ENCODE data around the gene PSG11. TPM values are rescaled to one million over a fixed set of nuclear protein-coding genes. Genes with fewer than 3 reads are reported as not detected.

PSG11 gene
- total and polyA plus RNA-seq, 2 of the 8 experiments (the other 6 are each of a cell fraction or from before 2014, with no cell fraction given), result not detected

DNA sequence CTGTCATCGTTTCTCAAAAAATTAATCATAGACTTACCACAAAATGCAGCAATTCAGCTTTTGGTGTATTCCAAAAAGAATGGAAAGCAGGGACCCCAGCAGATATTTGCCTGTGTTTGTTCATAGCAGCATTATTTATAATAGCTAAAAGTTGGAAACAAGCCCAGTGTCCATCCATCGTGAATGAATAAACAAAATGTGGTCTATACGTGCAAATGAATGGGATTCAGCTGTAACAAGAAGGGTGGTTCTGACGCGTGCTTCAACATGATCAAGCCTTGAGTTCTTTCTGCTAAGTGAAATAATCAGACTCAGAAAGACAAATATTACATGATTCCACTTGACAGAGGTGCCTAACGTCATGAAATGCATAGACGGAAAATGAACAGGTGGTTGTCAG lies 36.4 kb downstream of the PSG11 start:
- no peak overlapping the region for H3K27ac ChIP-seq (ENCODE audit: low read depth, low read length)
- no peaks in the 10 kb centered on the region for H3K79me2 ChIP-seq (ENCODE audit: control insufficient read depth in 1 of 2, insufficient read depth in 2 of 2, low read length in 2 of 2)
- no peaks in the 10 kb centered on the region for H3K4me1 ChIP-seq (replicated peaks in 1 of 4; ENCODE audit: control insufficient read depth in 3 of 4, insufficient read depth in 4 of 4, low read length in 3 of 4)
- H2BK15ac ChIP-seq (ENCODE audit: low read length), result no peak overlapping the region
- H3K9me3 ChIP-seq (ENCODE audit: insufficient read depth in 2 of 2, low read depth in 1 of 2, low read length in 1 of 2), result peaks cover 43 to 68% of the 10 kb centered on the region in 2 experiments
- no peak overlapping the region for H2BK12ac ChIP-seq (ENCODE audit: low read depth, low read length)
- H3K79me1 ChIP-seq (ENCODE audit: low read depth, low read length), result no peaks in the 10 kb centered on the region
- no peaks in the 10 kb centered on the region for H3K23me2 ChIP-seq (ENCODE audit: low read depth, low read length)
- no peak overlapping the region for H2BK120ac ChIP-seq (replicated peaks; ENCODE audit: low read depth, low read length)
- no peak overlapping the region for H2AK5ac ChIP-seq (ENCODE audit: low read depth, low read length)
- ChIA-PET CTCF (ENCODE audit: partially characterized antibody) (no interaction called here), POLR2A (ENCODE audit: partially characterized antibody) (no interaction called here)
- H3K4me3 ChIP-seq (ENCODE audit: extremely low read depth in 1 of 4, insufficient read depth in 2 of 4, low read depth in 3 of 4, low read length in 4 of 4), result no peak overlapping the region
- H3K23ac ChIP-seq (ENCODE audit: insufficient read length), result no peak overlapping the region
- no peak overlapping the region for H3K4me2 ChIP-seq (ENCODE audit: insufficient read depth in 1 of 2, low read depth in 2 of 2, low read length in 2 of 2)
- no peaks in the 10 kb centered on the region for H3K27me3 ChIP-seq (replicated peaks in 1 of 4; ENCODE audit: control insufficient read depth in 3 of 4, extremely low read depth in 1 of 4, insufficient read depth in 3 of 4, low read length in 3 of 4)
- TF ChIP-seq, protein P1, sequence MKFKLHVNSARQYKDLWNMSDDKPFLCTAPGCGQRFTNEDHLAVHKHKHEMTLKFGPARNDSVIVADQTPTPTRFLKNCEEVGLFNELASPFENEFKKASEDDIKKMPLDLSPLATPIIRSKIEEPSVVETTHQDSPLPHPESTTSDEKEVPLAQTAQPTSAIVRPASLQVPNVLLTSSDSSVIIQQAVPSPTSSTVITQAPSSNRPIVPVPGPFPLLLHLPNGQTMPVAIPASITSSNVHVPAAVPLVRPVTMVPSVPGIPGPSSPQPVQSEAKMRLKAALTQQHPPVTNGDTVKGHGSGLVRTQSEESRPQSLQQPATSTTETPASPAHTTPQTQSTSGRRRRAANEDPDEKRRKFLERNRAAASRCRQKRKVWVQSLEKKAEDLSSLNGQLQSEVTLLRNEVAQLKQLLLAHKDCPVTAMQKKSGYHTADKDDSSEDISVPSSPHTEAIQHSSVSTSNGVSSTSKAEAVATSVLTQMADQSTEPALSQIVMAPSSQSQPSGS (IDR thresholded peaks at IDR 0.05; ENCODE audit: low read length), result no peak
- TF ChIP-seq SP2 (IDR thresholded peaks at IDR 0.05; ENCODE audit: low read length), result no peak
- no peaks in the 10 kb centered on the region for H3K36me3 ChIP-seq (ENCODE audit: control insufficient read depth in 2 of 4, insufficient read depth in 4 of 4, low read length in 3 of 4)
- DNase-seq (ENCODE audit: low read depth in 1 of 2, low spot score in 2 of 2), result no peak
- FAIRE-seq, result no peak
- H2BK20ac ChIP-seq (ENCODE audit: low read length), result no peak overlapping the region
- H3K14ac ChIP-seq (ENCODE audit: insufficient read length), result no peak overlapping the region
- H4K8ac ChIP-seq (ENCODE audit: extremely low read depth, insufficient read depth, low read length), result no peak overlapping the region
- no peak overlapping the region for H4K91ac ChIP-seq (replicated peaks; ENCODE audit: insufficient read length, low read length)
- no peak overlapping the region for H2AFZ ChIP-seq (ENCODE audit: low read length)
- H4K5ac ChIP-seq (ENCODE audit: insufficient read length, low read depth, low read length), result no peak overlapping the region
- no peak overlapping the region for H3K4ac ChIP-seq (replicated peaks; ENCODE audit: insufficient read length, low read depth, low read length)
- H2BK5ac ChIP-seq (ENCODE audit: low read depth, low read length), result no peak overlapping the region
- no peak overlapping the region for H3K9ac ChIP-seq (replicated peaks in 1 of 4; ENCODE audit: extremely low read depth in 1 of 4, low read depth in 3 of 4, low read length in 3 of 4)
- no peaks in the 10 kb centered on the region for H4K20me1 ChIP-seq (replicated peaks in 1 of 2; ENCODE audit: control insufficient read depth in 1 of 2, insufficient read depth in 2 of 2, low read length in 2 of 2)
- no peak overlapping the region for H3K18ac ChIP-seq (ENCODE audit: extremely low read depth, low read length)
- H3K56ac ChIP-seq (replicated peaks; ENCODE audit: insufficient read length, low read depth, low read length), result no peak overlapping the region
- WGBS, 2 experiments (ENCODE audit: extremely low coverage in 1 of 2, insufficient coverage in 1 of 2, insufficient read length in 1 of 2, insufficient replicate concordance in 2 of 2, low coverage in 1 of 2, low lambda C conversion rate in 2 of 2, missing lambda C conversion rate in 1 of 2), result 70% methylated on average over 7 of the region's 7 CpGs; no CpG with 5 or more reads in 1 of the 2 experiments
